Gastroesophageal sphincter (tissue), 3 donors: Measurements from ENCODE around the gene CHMP5.
A peak's percentile ranks its signal among the peaks of the same experiment; 100 is the strongest.

Experiments
- CTCF ChIP-seq, 4 experiments: fragments of 200-600 bp in 2 of 4; fragments of 450-650 bp in 2 of 4; sonication (generic) in 1 of 4; IDR thresholded peaks; one replicate each; pipeline ENCODE4 v1.5.1; 2017 to 2019; ENCODE audit warnings: antibody characterized with exemption in 4 of 4, mild to moderate bottlenecking in 2 of 4, moderate library complexity in 2 of 4
- EP300 ChIP-seq: sonication (generic); formaldehyde crosslinking; IDR thresholded peaks from one replicate; pipeline ENCODE4 v1.6.1; 2017; ENCODE audit warnings: antibody characterized with exemption, mild to moderate bottlenecking
- POLR2A ChIP-seq, 2 donors: fragments of 450-650 bp; IDR thresholded peaks; one replicate each; pipeline ENCODE4 v1.6.1; 2017; ENCODE audit warnings: antibody characterized with exemption in 2 of 2, mild to moderate bottlenecking in 2 of 2, moderate library complexity in 1 of 2
- POLR2AphosphoS5 ChIP-seq: sonication (generic); formaldehyde crosslinking; IDR thresholded peaks from one replicate; pipeline ENCODE4 v1.6.1; 2017; ENCODE audit warnings: antibody characterized with exemption

- TF ChIP-seq CTCF (IDR thresholded peaks at IDR 0.05) = no peak
- no peak for TF ChIP-seq POLR2A (IDR thresholded peaks at IDR 0.05)
- no peak for TF ChIP-seq EP300
- TF ChIP-seq POLR2AphosphoS5 = peak; percentile 95
These were observed 64.3 kb downstream of the CHMP5 start for GRCh38 chr9:33329117-33329563.
